GM10847 (cell line): Measurements from ENCODE around the gene TSHZ1.

Experiments
- POLR2A ChIP-seq: IDR thresholded peaks from 2 replicates; pipeline ENCODE4 v1.6.1; 2011; ENCODE audit not compliant: insufficient read length; ENCODE audit errors: extremely low read depth

The TSHZ1 gene

GRCh38 chr18:75261430-75262223 lies 51.0 kb downstream of the TSHZ1 start:
- no peak for TF ChIP-seq POLR2A

- no peak for TF ChIP-seq POLR2A
Observed at GRCh38 chr18:75262511-75262910, 51.9 kb downstream of the TSHZ1 start.

- no peak for TF ChIP-seq POLR2A
Observed at GRCh38 chr18:75264195-75264594, 53.6 kb downstream of the TSHZ1 start.

- no peak for TF ChIP-seq POLR2A
Observed at GRCh38 chr18:75264926-75265597, 54.5 kb downstream of the TSHZ1 start.

- no peak for TF ChIP-seq POLR2A
Observed at GRCh38 chr18:75265872-75266271, 55.3 kb downstream of the TSHZ1 start.

- TF ChIP-seq POLR2A = no peak
Observed at GRCh38 chr18:75267643-75268363, 57.2 kb downstream of the TSHZ1 start.

- no peak for TF ChIP-seq POLR2A
Observed at GRCh38 chr18:75268364-75268646, 57.7 kb downstream of the TSHZ1 start.

GRCh38 chr18:75269124-75269680 lies 58.6 kb downstream of the TSHZ1 start:
- no peak for TF ChIP-seq POLR2A

GRCh38 chr18:75269696-75270095 lies 59.1 kb downstream of the TSHZ1 start:
- TF ChIP-seq POLR2A = no peak

GRCh38 chr18:75271952-75272351 lies 61.4 kb downstream of the TSHZ1 start:
- no peak for TF ChIP-seq POLR2A

- TF ChIP-seq POLR2A = no peak
Observed at GRCh38 chr18:75273817-75274216, 63.2 kb downstream of the TSHZ1 start.

- TF ChIP-seq POLR2A = no peak
Observed at GRCh38 chr18:75275226-75275625, 64.6 kb downstream of the TSHZ1 start.

GRCh38 chr18:75276818-75277609 lies 66.4 kb downstream of the TSHZ1 start:
- no peak for TF ChIP-seq POLR2A

GRCh38 chr18:75277610-75277928 lies 67.0 kb downstream of the TSHZ1 start:
- TF ChIP-seq POLR2A = no peak

GRCh38 chr18:75279381-75279780 lies 68.8 kb downstream of the TSHZ1 start:
- no peak for TF ChIP-seq POLR2A

GRCh38 chr18:75280427-75281280 lies 70.1 kb downstream of the TSHZ1 start:
- no peak for TF ChIP-seq POLR2A
